ENCODE data around the gene PEF1. TPM values are rescaled to one million over a fixed set of nuclear protein-coding genes. Genes with fewer than 3 reads are reported as not detected.

The PEF1 gene
- polyA plus RNA-seq, 4 donors, result 55.5 to 72.2 (median 59.1) TPM

- no peak overlapping the region for H3K4me3 ChIP-seq (ENCODE audit: low read depth in 1 of 3, low read length in 3 of 3)
- FAIRE-seq (no peak), DNase-seq (no peak)
- 89% methylated on average over 6 of the region's 6 CpGs for WGBS, 3 donors
- no peaks in the 10 kb centered on the region for H3K9me3 ChIP-seq (ENCODE audit: control insufficient read depth in 2 of 2, insufficient read depth in 1 of 2, low read depth in 1 of 2, low read length in 1 of 2)
- H3K36me3 ChIP-seq (ENCODE audit: control insufficient read depth in 3 of 3, insufficient read depth in 2 of 3, low read depth in 1 of 3, low read length in 3 of 3), result peaks cover 1 to 84% (median 7%) of the 10 kb centered on the region in 3 donors
- peaks cover 0 to 6% (median 0%) of the 10 kb centered on the region in 3 donors for H3K4me1 ChIP-seq (ENCODE audit: control insufficient read depth in 3 of 3, insufficient read depth in 2 of 3, low read depth in 1 of 3, low read length in 2 of 3)
- no peak overlapping the region for H3K27ac ChIP-seq (ENCODE audit: low read depth in 1 of 3, low read length in 2 of 3)
- no peaks in the 10 kb centered on the region for H3K27me3 ChIP-seq (ENCODE audit: control insufficient read depth in 3 of 3, insufficient read depth in 3 of 3, low read length in 3 of 3)
Observed at GRCh38 chr1:31628931-31629556, 15.6 kb downstream of the PEF1 start.

GRCh38 chr1:31627930-31628559 lies 16.6 kb downstream of the PEF1 start:
- H3K9me3 ChIP-seq (ENCODE audit: control insufficient read depth in 2 of 2, insufficient read depth in 1 of 2, low read depth in 1 of 2, low read length in 1 of 2), result no peaks in the 10 kb centered on the region
- H3K4me1 ChIP-seq (ENCODE audit: control insufficient read depth in 3 of 3, insufficient read depth in 2 of 3, low read depth in 1 of 3, low read length in 2 of 3), result peaks cover 0 to 2% (median 0%) of the 10 kb centered on the region in 3 donors
- peaks cover 0 to 82% (median 7%) of the 10 kb centered on the region in 3 donors for H3K36me3 ChIP-seq (ENCODE audit: control insufficient read depth in 3 of 3, insufficient read depth in 2 of 3, low read depth in 1 of 3, low read length in 3 of 3)
- no peak overlapping the region for H3K4me3 ChIP-seq (ENCODE audit: low read depth in 1 of 3, low read length in 3 of 3)
- FAIRE-seq (no peak), DNase-seq (no peak)
- no peak overlapping the region for H3K27ac ChIP-seq (ENCODE audit: low read depth in 1 of 3, low read length in 2 of 3)
- WGBS, 3 donors, result 67 to 84% (median 80%) methylated on average over 11 of the region's 11 CpGs
- H3K27me3 ChIP-seq (ENCODE audit: control insufficient read depth in 3 of 3, insufficient read depth in 3 of 3, low read length in 3 of 3), result no peaks in the 10 kb centered on the region

- H3K9me3 ChIP-seq (ENCODE audit: control insufficient read depth in 2 of 2, insufficient read depth in 1 of 2, low read depth in 1 of 2, low read length in 1 of 2), result no peaks in the 10 kb centered on the region
- no peaks in the 10 kb centered on the region for H3K4me1 ChIP-seq (ENCODE audit: control insufficient read depth in 3 of 3, insufficient read depth in 2 of 3, low read depth in 1 of 3, low read length in 2 of 3)
- no peaks in the 10 kb centered on the region for H3K27me3 ChIP-seq (ENCODE audit: control insufficient read depth in 3 of 3, insufficient read depth in 3 of 3, low read length in 3 of 3)
- DNase-seq (peak in 1 of 2 donors; percentile 69), FAIRE-seq (no peak)
- 28 to 73% (median 49%) methylated on average over 13 of the region's 13 CpGs for WGBS, 3 donors
- H3K27ac ChIP-seq (ENCODE audit: low read depth in 1 of 3, low read length in 2 of 3), result no peak overlapping the region
- H3K36me3 ChIP-seq (ENCODE audit: control insufficient read depth in 3 of 3, insufficient read depth in 2 of 3, low read depth in 1 of 3, low read length in 3 of 3), result peaks cover 0 to 75% (median 7%) of the 10 kb centered on the region in 3 donors
- no peak overlapping the region for H3K4me3 ChIP-seq (ENCODE audit: low read depth in 1 of 3, low read length in 3 of 3)
Observed at GRCh38 chr1:31627301-31627929, 17.3 kb downstream of the PEF1 start.

GRCh38 chr1:31626223-31627207 lies 18.2 kb downstream of the PEF1 start:
- DNase-seq (no peak), FAIRE-seq (no peak)
- Histone ChIP-seq H3K4me1 (ENCODE audit: control insufficient read depth in 3 of 3, insufficient read depth in 2 of 3, low read depth in 1 of 3, low read length in 2 of 3) (no peaks in the 10 kb centered on the region), H3K9me3 (ENCODE audit: control insufficient read depth in 2 of 2, insufficient read depth in 1 of 2, low read depth in 1 of 2, low read length in 1 of 2) (no peaks in the 10 kb centered on the region), H3K27ac (ENCODE audit: low read depth in 1 of 3, low read length in 2 of 3) (no peak overlapping the region), H3K27me3 (ENCODE audit: control insufficient read depth in 3 of 3, insufficient read depth in 3 of 3, low read length in 3 of 3) (no peaks in the 10 kb centered on the region), H3K4me3 (ENCODE audit: low read depth in 1 of 3, low read length in 3 of 3) (no peak overlapping the region), H3K36me3 (ENCODE audit: control insufficient read depth in 3 of 3, insufficient read depth in 2 of 3, low read depth in 1 of 3, low read length in 3 of 3) (peaks cover 0 to 66% (median 7%) of the 10 kb centered on the region in 3 donors)
- 73 to 88% (median 84%) methylated on average over 23 of the region's 23 CpGs for WGBS, 3 donors

- no peak overlapping the region for H3K27ac ChIP-seq (ENCODE audit: low read depth in 1 of 3, low read length in 2 of 3)
- no peak for DNase-seq
- no peaks in the 10 kb centered on the region for H3K4me1 ChIP-seq (ENCODE audit: control insufficient read depth in 3 of 3, insufficient read depth in 2 of 3, low read depth in 1 of 3, low read length in 2 of 3)
- no peaks in the 10 kb centered on the region for H3K27me3 ChIP-seq (ENCODE audit: control insufficient read depth in 3 of 3, insufficient read depth in 3 of 3, low read length in 3 of 3)
- H3K9me3 ChIP-seq (ENCODE audit: control insufficient read depth in 2 of 2, insufficient read depth in 1 of 2, low read depth in 1 of 2, low read length in 1 of 2), result no peaks in the 10 kb centered on the region
- FAIRE-seq, result no peak
- 77 to 88% (median 84%) methylated on average over 4 of the region's 4 CpGs for WGBS, 3 donors
- H3K4me3 ChIP-seq (ENCODE audit: low read depth in 1 of 3, low read length in 3 of 3), result no peak overlapping the region
- peaks cover 0 to 59% (median 7%) of the 10 kb centered on the region in 3 donors for H3K36me3 ChIP-seq (ENCODE audit: control insufficient read depth in 3 of 3, insufficient read depth in 2 of 3, low read depth in 1 of 3, low read length in 3 of 3)
Observed at GRCh38 chr1:31625561-31626222, 19.0 kb downstream of the PEF1 start.

- Histone ChIP-seq H3K4me1 (ENCODE audit: control insufficient read depth in 3 of 3, insufficient read depth in 2 of 3, low read depth in 1 of 3, low read length in 2 of 3) (no peaks in the 10 kb centered on the region), H3K27ac (ENCODE audit: low read depth in 1 of 3, low read length in 2 of 3) (no peak overlapping the region), H3K36me3 (ENCODE audit: control insufficient read depth in 3 of 3, insufficient read depth in 2 of 3, low read depth in 1 of 3, low read length in 3 of 3) (peaks cover 0 to 51% (median 7%) of the 10 kb centered on the region in 3 donors), H3K4me3 (ENCODE audit: low read depth in 1 of 3, low read length in 3 of 3) (no peak overlapping the region), H3K27me3 (ENCODE audit: control insufficient read depth in 3 of 3, insufficient read depth in 3 of 3, low read length in 3 of 3) (no peaks in the 10 kb centered on the region), H3K9me3 (ENCODE audit: control insufficient read depth in 2 of 2, insufficient read depth in 1 of 2, low read depth in 1 of 2, low read length in 1 of 2) (no peaks in the 10 kb centered on the region)
- DNase-seq (no peak), FAIRE-seq (no peak)
- 92 to 95% (median 95%) methylated on average over 16 of the region's 16 CpGs for WGBS, 3 donors
Observed at GRCh38 chr1:31624731-31625514, 19.8 kb downstream of the PEF1 start.

- H3K27ac ChIP-seq (ENCODE audit: low read depth in 1 of 3, low read length in 2 of 3), result no peak overlapping the region
- H3K36me3 ChIP-seq (ENCODE audit: control insufficient read depth in 3 of 3, insufficient read depth in 2 of 3, low read depth in 1 of 3, low read length in 3 of 3), result peaks cover 0 to 45% (median 5%) of the 10 kb centered on the region in 3 donors
- WGBS, 3 donors, result 57 to 61% (median 58%) methylated on average over 5 of the region's 5 CpGs
- H3K9me3 ChIP-seq (ENCODE audit: control insufficient read depth in 2 of 2, insufficient read depth in 1 of 2, low read depth in 1 of 2, low read length in 1 of 2), result no peaks in the 10 kb centered on the region
- no peak for FAIRE-seq
- H3K4me1 ChIP-seq (ENCODE audit: control insufficient read depth in 3 of 3, insufficient read depth in 2 of 3, low read depth in 1 of 3, low read length in 2 of 3), result no peaks in the 10 kb centered on the region
- no peaks in the 10 kb centered on the region for H3K27me3 ChIP-seq (ENCODE audit: control insufficient read depth in 3 of 3, insufficient read depth in 3 of 3, low read length in 3 of 3)
- DNase-seq, result no peak
- H3K4me3 ChIP-seq (ENCODE audit: low read depth in 1 of 3, low read length in 3 of 3), result no peak overlapping the region
Observed at GRCh38 chr1:31624309-31624708, 20.4 kb downstream of the PEF1 start.

Measured in small intestine (tissue), 7 donors.